GM18499 (cell line): ENCODE measurements around the gene SLC4A4.
"Not testable (repeated sequence)": the region's sequence is repeated elsewhere in the genome, so short reads cannot be mapped to it uniquely, and the experiment has no call there.

ENCODE experiments used
- ATAC-seq: cut with Tn5 transposase; IDR thresholded peaks from one replicate; pipeline ENCODE4 v1.9.1; 2021; ENCODE audit warnings: moderate number of reproducible peaks; ENCODE audit not compliant: insufficient read depth, unreplicated experiment

Gene SLC4A4

GRCh38 chr4:71406459-71406963, 67.7 kb downstream of the SLC4A4 start:
- ATAC-seq: no peak

- ATAC-seq: not testable (repeated sequence)
Observed at GRCh38 chr4:71408961-71409360, 70.1 kb downstream of the SLC4A4 start.

- no peak for ATAC-seq
Observed at GRCh38 chr4:71411981-71412380, 73.2 kb downstream of the SLC4A4 start.

GRCh38 chr4:71415491-71415890, 76.7 kb downstream of the SLC4A4 start:
- no peak for ATAC-seq

- no peak for ATAC-seq
Observed at GRCh38 chr4:71417150-71417549, 78.3 kb downstream of the SLC4A4 start.

GRCh38 chr4:71426381-71427042, 87.7 kb downstream of the SLC4A4 start:
- ATAC-seq: no peak

- no peak for ATAC-seq
Observed at GRCh38 chr4:71429106-71429505, 90.3 kb downstream of the SLC4A4 start.

- no peak for ATAC-seq
Observed at GRCh38 chr4:71429962-71430361, 91.1 kb downstream of the SLC4A4 start.

GRCh38 chr4:71430609-71431008, 91.8 kb downstream of the SLC4A4 start:
- ATAC-seq: no peak

GRCh38 chr4:71440612-71441011, 101.8 kb downstream of the SLC4A4 start:
- ATAC-seq: no peak

- ATAC-seq: no peak
Observed at GRCh38 chr4:71441186-71442169, 102.7 kb downstream of the SLC4A4 start.

- ATAC-seq: no peak
Observed at GRCh38 chr4:71442336-71442735, 103.5 kb downstream of the SLC4A4 start.

GRCh38 chr4:71444395-71444794, 105.6 kb downstream of the SLC4A4 start:
- no peak for ATAC-seq

GRCh38 chr4:71445811-71446210, 107.0 kb downstream of the SLC4A4 start:
- ATAC-seq: no peak

GRCh38 chr4:71446479-71447081, 107.8 kb downstream of the SLC4A4 start:
- ATAC-seq: no peak

- ATAC-seq: no peak
Observed at GRCh38 chr4:71449040-71449439, 110.2 kb downstream of the SLC4A4 start.

GRCh38 chr4:71449878-71450277, 111.1 kb downstream of the SLC4A4 start:
- no peak for ATAC-seq

GRCh38 chr4:71453531-71453930, 114.7 kb downstream of the SLC4A4 start:
- no peak for ATAC-seq

- ATAC-seq: no peak
Observed at GRCh38 chr4:71456841-71457240, 118.0 kb downstream of the SLC4A4 start.

GRCh38 chr4:71460371-71460770, 121.6 kb downstream of the SLC4A4 start:
- no peak for ATAC-seq

GRCh38 chr4:71461422-71461821, 122.6 kb downstream of the SLC4A4 start:
- no peak for ATAC-seq
